NOMO-1 treated with DMSO at 0.1 percent for 48 hours (cell line): ENCODE data around the gene PROKR1.

Experiments
- DNase-seq: peaks from one replicate; lab custom pipeline; 2025; ENCODE audit not compliant: unreplicated experiment; lab: John Stamatoyannopoulos, UW

PROKR1 gene

DNA sequence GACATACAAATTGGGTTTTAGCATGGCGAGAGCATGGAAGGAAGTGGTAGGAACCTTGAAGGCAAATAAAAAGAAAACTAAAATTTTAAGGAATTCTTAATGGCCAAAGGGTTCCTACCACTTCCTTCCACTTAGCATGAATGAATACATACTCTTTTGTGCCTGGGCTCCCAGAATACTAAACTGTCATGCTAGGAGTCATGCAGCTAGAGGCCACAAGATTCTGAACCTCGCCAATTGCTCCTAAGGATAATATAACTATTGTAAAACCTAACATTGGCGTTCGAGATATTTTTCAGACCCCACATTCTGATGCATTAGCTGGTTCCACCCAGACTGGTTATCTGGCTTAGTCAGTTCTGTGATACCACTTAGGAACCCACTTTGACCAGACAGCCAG, 52.6 kb downstream of the PROKR1 start:
- no peak for DNase-seq

GRCh38 chr2:68696554-68696953, 53.2 kb downstream of the PROKR1 start:
- DNase-seq, result no peak

- DNase-seq, result no peak
These were observed 55.4 kb downstream of the PROKR1 start for GRCh38 chr2:68698567-68699377.

DNA sequence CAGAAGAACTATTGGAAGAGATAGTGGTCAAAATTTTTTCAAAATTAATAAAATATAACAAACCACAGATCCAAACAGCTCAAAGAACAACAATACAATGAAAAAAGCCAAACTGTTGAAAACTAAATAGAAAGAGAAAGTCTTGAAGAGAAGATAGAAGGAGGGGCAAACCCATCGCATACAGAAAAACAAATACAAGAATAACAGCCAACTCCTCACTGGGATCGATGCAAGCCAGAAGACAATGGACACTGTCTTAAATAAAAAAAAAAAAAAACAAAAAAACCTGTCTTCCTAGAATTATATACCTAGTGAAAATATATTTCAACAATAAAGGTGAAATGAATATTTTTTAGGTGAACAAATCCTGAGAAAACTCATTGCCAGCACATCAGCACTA, 57.2 kb downstream of the PROKR1 start:
- no peak for DNase-seq

GRCh38 chr2:68706637-68707036, 63.3 kb downstream of the PROKR1 start:
- DNase-seq, result no peak
